ENCODE measurements around the gene MYO7B. TPM values are rescaled to one million over a fixed set of nuclear protein-coding genes. Genes with fewer than 3 reads are reported as not detected.

Gene MYO7B
- total RNA-seq, 4 donors from 2014 or later, result 0.56 TPM; not detected in 3

DNA sequence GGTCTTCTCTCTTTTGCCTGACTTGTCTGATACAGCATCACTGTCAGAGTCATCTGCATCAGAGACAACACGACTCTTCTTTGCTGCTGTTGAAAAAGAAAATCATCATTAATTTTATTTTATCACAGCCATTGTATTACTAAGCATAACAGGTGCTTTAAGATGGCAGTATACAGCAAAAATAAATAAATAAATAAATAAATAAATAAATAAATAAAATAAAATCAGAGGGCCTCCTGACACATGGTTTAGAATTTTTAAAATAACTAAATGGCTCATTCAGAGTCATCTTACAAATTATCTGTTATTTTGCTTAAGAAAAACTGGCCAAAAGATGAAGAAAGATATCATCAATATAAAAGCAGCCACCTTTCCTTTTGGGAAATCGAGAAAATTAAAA is 32.0 kb upstream of the MYO7B start:
- intact Hi-C loops (cut with DNase I), result no loop called here
- 97 to 99% methylated on average over 2 of the region's 2 CpGs for WGBS, 2 donors
- Histone ChIP-seq H3K36me3 (peaks cover 32 to 49% of the 10 kb centered on the region in 2 donors), H3K27me3 (no peaks in the 10 kb centered on the region), H3K4me1 (peaks cover 19 to 23% of the 10 kb centered on the region in 2 donors), H3K9me3 (no peaks in the 10 kb centered on the region), H3K27ac (no peak overlapping the region), H3K4me3 (replicated peaks in 1 of 3) (no peak overlapping the region)
- TF ChIP-seq, protein P1, sequence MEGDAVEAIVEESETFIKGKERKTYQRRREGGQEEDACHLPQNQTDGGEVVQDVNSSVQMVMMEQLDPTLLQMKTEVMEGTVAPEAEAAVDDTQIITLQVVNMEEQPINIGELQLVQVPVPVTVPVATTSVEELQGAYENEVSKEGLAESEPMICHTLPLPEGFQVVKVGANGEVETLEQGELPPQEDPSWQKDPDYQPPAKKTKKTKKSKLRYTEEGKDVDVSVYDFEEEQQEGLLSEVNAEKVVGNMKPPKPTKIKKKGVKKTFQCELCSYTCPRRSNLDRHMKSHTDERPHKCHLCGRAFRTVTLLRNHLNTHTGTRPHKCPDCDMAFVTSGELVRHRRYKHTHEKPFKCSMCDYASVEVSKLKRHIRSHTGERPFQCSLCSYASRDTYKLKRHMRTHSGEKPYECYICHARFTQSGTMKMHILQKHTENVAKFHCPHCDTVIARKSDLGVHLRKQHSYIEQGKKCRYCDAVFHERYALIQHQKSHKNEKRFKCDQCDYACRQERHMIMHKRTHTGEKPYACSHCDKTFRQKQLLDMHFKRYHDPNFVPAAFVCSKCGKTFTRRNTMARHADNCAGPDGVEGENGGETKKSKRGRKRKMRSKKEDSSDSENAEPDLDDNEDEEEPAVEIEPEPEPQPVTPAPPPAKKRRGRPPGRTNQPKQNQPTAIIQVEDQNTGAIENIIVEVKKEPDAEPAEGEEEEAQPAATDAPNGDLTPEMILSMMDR (IDR thresholded peaks at IDR 0.05), result no peak
- TF ChIP-seq POLR2A (IDR thresholded peaks at IDR 0.05), result no peak
- DNase-seq, result no peak

DNA sequence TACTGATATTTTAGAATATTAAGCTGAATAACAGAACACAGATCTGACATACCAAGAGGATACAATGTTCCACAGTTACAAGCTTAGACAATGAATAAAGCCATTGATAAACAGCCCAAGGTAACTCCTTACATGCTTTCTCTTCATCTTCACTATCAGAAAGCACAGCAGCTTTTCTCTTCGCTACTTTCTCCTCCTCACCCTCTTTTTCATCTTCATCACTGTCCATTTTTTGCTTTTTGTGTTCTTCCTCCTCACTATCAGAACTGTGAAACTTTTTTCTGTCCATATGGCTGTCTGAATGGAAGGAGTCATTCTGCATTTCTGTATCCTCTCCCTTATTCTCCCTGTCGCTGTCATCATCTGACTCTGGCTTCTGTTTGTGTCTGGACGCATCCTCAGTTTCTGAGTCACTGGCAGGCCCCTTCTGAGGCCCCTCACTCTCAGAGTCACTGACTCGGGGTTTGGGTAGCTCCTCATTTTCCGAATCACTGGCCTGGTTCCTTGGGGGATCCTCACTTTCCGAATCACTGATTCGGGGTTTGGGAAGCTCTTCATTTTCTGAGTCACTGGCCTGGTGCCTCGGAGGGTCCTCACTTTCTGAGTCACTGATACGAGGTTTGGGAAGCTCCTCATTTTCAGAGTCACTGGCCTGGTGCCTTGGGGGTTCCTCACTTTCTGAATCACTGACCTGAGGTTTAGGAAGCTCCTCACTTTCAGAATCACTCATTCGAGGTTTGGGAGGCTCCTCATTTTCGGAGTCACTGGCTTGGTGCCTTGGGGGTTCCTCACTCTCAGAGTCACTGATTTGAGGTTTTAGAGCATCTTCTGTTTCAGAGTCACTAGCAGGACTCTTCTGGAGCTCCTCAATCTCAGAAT is 30.7 kb upstream of the MYO7B start:
- 88 to 89% methylated on average over 11 of the region's 11 CpGs for WGBS, 2 donors
- H3K4me1 ChIP-seq, result peaks cover 26 to 31% of the 10 kb centered on the region in 2 donors
- no peak overlapping the region for H3K27ac ChIP-seq
- no peak overlapping the region for H3K4me3 ChIP-seq (replicated peaks in 1 of 3)
- peaks cover 32 to 46% of the 10 kb centered on the region in 2 donors for H3K36me3 ChIP-seq
- intact Hi-C loops (cut with DNase I), result no loop called here
- H3K9me3 ChIP-seq, result no peaks in the 10 kb centered on the region
- no peak for DNase-seq
- TF ChIP-seq POLR2A (IDR thresholded peaks at IDR 0.05), result no peak
- TF ChIP-seq, protein P1 (IDR thresholded peaks at IDR 0.05), result no peak
- H3K27me3 ChIP-seq, result no peaks in the 10 kb centered on the region

DNA sequence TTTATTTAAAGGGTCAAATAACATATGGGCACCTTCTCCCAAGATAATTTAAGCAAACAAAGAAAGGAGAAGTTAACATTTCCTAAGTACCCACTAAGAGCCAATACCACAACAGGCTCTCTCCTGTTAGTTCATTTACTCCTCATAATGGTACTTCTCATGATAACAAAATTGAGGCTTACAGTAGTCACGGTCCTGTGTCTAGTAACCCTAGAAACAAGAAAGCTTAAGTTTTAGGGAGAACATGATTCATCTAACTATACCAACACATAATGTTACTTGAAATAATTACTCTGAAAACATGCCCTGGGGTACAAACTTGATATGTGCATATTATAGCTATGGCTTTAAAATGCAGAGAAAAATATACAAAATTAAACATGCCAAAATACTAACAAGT is 29.0 kb upstream of the MYO7B start:
- intact Hi-C loops (cut with DNase I), result no loop called here
- H3K27me3 ChIP-seq, result no peaks in the 10 kb centered on the region
- H3K4me1 ChIP-seq, result peaks cover 26 to 31% of the 10 kb centered on the region in 2 donors
- no peak overlapping the region for H3K4me3 ChIP-seq (replicated peaks in 1 of 3)
- TF ChIP-seq, protein P1 (IDR thresholded peaks at IDR 0.05), result no peak
- TF ChIP-seq POLR2A (IDR thresholded peaks at IDR 0.05), result no peak
- peaks cover 32 to 36% of the 10 kb centered on the region in 2 donors for H3K36me3 ChIP-seq
- H3K9me3 ChIP-seq, result no peaks in the 10 kb centered on the region
- 80 to 84% methylated on average over 1 of the region's 1 CpG for WGBS, 2 donors
- no peak for DNase-seq
- no peak overlapping the region for H3K27ac ChIP-seq

DNA sequence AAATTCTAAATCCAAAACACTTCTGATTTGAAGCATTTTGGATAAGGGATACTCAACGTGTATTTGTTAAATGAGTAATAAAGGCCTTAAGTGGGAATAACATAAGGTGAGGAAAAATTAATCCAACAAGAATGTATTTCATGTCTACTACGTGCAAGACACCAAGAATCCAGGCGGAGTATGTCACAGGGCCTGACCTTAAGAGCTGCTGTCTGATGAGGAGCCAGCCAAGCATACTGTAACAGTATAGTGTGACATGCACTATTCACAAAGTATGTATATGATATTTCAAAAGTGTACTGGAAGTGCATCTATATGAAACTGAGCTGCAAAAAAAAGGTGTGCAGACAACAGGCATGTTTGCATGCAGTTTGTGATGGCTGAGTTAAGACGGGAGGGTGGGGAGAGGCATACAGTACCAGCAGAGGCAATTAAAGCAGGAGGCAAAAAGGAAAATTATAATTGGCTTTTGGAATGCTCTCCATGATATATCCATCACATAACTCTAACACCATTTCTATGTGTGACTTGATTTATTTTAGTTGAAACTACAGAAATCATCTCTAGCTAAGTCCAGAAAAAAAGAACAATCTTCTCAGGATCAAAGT is 27.4 kb upstream of the MYO7B start:
- intact Hi-C loops (cut with DNase I), result no loop called here
- H3K27ac ChIP-seq, result peak overlapping the region; percentile 13 to 59 (median 50)

More for the DNA sequence above, 27.4 kb upstream of the MYO7B start:
- Histone ChIP-seq H3K4me1 (peaks cover 26 to 31% of the 10 kb centered on the region in 2 donors), H3K36me3 (peaks cover 20 to 21% of the 10 kb centered on the region in 2 donors), H3K4me3 (replicated peaks in 1 of 3) (no peak overlapping the region), H3K27me3 (no peaks in the 10 kb centered on the region), H3K9me3 (no peaks in the 10 kb centered on the region)
- WGBS, 2 donors, result 81 to 86% methylated on average over 4 of the region's 4 CpGs
- DNase-seq, result no peak
- TF ChIP-seq, protein P1 (IDR thresholded peaks at IDR 0.05), result no peak
- TF ChIP-seq POLR2A (IDR thresholded peaks at IDR 0.05), result no peak

Data from thyroid gland (tissue), 4 donors.